Islet precursor cell (in vitro differentiated cells): ENCODE measurements around the gene CDKAL1.
"Not testable (repeated sequence)": the region's sequence is repeated elsewhere in the genome, so short reads cannot be mapped to it uniquely, and the experiment has no call there.

Experiments used
- DNase-seq: peaks from one replicate; pipeline ENCODE4 v3.0.0-alpha.2; 2018

Gene CDKAL1

DNA sequence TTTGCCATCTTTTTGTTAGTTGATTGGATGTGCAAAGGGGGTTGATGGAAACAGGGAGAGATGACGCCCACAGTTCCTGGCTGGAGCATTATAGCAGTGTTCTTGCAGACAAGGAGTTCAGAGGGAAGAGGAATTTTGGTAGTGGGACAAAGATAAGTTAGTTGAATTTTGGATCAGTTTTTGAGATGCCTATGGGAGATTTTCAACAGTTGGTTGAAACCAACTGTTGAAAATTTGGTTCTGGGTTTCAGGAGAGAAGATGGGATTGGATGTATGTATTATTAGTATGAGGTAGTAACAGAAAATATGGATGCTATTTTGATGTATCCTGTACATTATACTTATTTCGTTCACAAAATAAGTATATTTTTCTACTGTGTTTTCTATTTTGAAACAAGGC, 274.2 kb downstream of the CDKAL1 start:
- DNase-seq, result no peak

DNA sequence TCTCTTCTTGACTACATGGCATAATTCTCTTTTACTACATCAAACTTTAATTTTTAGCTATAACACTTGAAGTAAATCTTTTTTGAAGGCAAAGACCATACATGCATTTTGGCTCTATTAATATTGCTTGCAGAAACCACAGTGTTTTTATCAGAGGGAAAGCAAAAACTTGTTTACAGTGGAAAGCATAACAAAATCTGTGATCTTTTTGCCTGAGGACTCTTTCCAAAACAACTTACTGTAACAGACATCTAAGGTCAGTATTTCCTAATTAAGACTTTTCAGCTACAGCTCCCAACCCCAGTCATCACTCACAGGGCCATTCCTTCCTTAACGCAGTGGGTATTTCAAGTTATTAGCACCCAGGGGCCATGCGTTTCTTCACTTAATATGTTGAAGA, 274.7 kb downstream of the CDKAL1 start:
- no peak for DNase-seq

GRCh38 chr6:20810727-20811108, 276.5 kb downstream of the CDKAL1 start:
- no peak for DNase-seq

DNA sequence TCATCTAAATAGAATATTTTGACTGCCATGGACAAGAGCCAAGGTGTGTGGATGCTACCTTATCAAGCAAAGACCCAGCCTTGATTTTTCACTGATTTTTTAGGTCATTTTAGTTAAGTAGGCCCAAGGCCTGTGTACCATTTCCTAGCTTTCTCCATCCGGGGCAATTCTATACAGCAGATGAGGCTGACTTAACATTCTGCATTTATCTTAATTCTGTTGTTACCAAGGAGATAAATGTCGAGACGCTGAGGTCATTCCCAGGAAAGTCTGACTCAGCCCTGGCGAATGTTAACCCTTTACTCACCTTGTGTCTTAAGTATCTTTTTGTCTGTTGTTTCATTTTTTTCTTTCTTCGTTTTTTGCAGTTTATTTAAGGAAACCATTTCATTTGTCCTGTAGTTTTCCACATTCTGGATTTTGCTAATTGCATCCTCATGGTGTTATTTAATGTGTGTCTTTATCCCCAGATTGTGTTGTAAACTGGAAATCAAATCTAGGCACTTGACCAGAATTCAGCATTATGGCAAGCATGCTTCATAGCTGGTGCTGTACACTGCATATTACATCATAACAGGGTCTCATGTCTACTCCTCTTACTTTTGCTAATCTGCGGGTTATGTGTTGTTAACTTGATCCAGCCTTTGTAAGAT, 277.0 kb downstream of the CDKAL1 start:
- peak; percentile 86 for DNase-seq

GRCh38 chr6:20812776-20813175, 278.5 kb downstream of the CDKAL1 start:
- DNase-seq, result no peak

- no peak for DNase-seq
Measured at GRCh38 chr6:20814494-20814893, 280.2 kb downstream of the CDKAL1 start.

DNA sequence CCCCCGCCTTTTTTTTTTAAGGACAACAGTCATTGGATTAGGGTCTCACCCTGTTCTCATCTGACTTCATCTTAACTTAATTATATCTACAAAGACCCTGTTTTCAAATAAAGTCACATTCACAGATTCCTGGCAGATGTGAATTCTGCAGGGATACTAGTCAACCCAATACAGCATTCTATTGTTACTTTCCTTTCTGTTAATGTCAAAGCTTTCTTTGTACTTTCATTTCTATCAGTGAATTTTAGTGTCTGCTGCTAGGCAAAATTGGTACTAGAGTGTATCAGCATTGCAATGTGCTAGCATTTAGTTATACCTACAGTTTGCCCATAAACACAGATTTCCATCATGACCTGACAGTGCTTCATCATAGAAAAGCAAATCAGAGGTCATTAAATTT, 281.9 kb downstream of the CDKAL1 start:
- DNase-seq, result no peak

- no peak for DNase-seq
Measured at GRCh38 chr6:20817806-20818320, 283.6 kb downstream of the CDKAL1 start.

GRCh38 chr6:20819774-20820400, 285.6 kb downstream of the CDKAL1 start:
- no peak for DNase-seq

DNA sequence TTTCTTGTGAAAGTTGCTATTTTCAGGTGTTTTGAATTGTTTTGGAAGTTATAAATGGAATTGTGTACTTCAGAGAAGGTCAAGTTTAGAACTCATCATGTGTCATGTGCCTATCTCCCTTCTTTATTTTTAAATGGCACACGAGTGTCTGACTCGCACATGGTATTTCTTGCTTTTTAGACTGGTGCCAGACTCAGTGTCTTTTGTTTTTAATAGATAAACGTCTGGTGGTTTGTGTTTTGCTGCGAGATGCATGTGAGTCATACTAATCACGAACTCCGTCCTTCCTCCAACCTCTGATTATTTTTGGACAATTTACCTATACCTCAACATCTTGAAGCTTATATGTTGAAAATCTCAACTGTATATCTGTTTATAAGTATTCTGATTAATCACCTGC, 292.1 kb downstream of the CDKAL1 start:
- DNase-seq, result no peak

DNA sequence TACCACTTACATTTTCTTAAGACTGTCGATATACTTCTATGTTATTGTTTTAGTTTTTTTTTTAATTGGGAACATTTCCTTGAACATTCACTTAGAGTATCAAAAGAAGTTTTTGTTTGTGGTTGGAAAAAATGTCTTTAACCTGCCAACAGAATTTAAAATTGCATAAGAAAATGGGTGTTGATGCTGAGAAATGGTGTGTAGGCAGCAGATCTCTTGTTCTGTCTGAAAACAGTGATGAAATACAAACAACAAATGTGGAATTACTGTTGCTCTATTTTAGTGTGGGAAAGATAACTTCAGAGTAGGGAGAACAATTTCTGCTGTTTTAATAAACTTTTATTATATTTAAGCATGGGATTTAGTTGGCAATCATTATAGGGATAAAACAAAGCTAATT, 293.5 kb downstream of the CDKAL1 start:
- DNase-seq, result no peak

DNA sequence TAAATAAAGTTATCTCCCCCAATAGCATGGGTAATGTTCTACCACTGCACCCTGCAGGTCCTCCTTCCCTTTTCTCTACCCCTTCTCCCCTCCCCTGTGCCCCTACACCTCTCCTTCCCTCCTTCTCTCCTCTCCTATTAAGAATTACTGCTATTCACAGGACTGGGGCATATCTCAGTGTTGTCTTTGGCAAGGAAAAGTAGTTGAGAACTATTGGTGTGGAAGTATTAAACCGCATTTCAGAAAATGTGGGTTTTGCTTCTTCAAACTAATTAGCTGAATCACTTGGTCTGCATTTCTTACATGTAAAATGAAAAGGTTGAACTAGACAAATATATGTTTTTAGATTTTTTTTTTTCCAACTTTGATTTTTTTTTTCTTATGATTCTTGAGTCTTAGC, 296.3 kb downstream of the CDKAL1 start:
- no peak for DNase-seq

- not testable (repeated sequence) for DNase-seq
Measured at GRCh38 chr6:20831251-20831650, 297.0 kb downstream of the CDKAL1 start.

- peak; percentile 92 for DNase-seq
Measured at GRCh38 chr6:20833881-20834515, 299.7 kb downstream of the CDKAL1 start.

- DNase-seq, result no peak
Measured at GRCh38 chr6:20835315-20836010, 301.2 kb downstream of the CDKAL1 start.

DNA sequence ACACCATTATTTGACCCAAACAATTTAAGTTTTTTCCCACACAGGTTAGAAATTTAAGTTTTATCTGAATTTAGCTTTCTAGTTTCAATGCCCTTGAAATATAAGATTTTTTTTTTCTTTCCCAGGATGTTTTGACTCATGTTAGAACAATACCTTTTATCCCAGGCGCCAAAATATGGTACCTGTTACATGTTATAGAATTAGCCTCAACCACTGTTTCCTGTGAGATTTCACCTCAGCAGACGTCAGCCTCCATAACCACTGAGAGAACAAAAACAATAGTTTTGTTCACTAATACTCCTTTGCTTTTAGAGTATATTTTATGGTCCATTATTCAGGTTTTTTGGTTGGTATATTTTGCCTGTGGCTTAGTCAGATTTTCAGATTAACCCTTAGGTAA, 302.9 kb downstream of the CDKAL1 start:
- no peak for DNase-seq

DNA sequence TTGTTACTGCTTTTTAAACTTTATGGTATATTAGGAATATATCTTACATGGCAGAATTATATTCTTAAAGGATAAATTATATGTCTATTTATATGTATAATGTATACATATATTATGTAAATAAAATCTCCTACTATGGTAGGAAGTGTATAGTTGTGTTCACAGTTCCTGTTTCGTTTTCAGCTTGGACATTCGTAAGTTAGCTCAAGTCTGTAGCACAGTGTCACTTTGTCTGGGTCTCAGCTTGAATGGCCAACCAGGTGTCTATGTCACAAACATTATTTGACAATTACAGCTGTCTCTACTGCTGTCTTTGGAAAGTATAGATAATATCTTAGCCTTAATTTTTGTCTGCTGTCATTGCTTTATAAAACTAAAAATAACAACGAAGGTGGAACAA, 303.9 kb downstream of the CDKAL1 start:
- no peak for DNase-seq

GRCh38 chr6:20839630-20840029, 305.4 kb downstream of the CDKAL1 start:
- no peak for DNase-seq

- no peak for DNase-seq
Measured at GRCh38 chr6:20840675-20841074, 306.4 kb downstream of the CDKAL1 start.

- no peak for DNase-seq
Measured at GRCh38 chr6:20841806-20842205, 307.5 kb downstream of the CDKAL1 start.

DNA sequence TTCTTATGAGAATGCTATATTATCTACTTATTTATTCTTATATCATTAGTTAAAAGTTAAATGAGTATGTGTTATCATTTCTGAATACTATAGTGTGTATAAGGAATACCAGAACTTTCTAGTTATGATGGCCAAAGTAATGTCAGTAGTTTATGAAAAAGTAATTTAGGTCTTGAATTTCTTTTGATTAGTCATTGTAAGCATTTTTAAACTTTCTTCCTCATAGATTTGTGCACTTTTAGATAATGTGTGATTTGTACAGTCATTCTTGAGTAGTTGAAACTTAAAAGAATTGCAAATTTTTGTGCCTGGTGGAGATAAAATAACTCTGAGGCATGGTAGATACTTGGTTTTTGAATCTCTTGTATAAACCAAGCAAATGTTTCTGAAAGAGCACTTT, 311.3 kb downstream of the CDKAL1 start:
- DNase-seq, result no peak

DNA sequence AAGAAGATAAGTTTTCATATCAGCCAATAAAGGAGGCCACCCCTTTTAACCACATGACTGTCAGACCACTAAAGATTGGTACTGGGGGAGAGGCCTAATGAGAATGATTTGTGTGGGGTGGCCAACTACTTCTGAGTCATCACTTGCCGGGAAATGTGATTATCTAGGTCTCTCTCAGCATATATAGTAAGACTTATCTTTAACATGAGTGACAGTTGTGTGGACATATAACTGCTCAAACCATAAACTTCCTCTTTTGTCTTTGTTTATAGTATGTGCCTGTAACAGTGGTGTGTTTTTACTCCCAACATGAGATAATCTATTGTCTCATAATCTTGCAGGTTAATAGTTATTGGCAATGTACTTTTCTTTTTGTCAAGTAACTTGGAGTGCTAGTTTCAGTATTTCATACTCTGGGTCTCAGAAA, 312.4 kb downstream of the CDKAL1 start:
- no peak for DNase-seq

- DNase-seq, result no peak
Measured at GRCh38 chr6:20847904-20848303, 313.6 kb downstream of the CDKAL1 start.
